Neural cell (in vitro differentiated cells): Measurements from ENCODE around the gene DBN1. TPM values are rescaled to one million over a fixed set of nuclear protein-coding genes. Genes with fewer than 3 reads are reported as not detected.

ENCODE experiments used
- H2AFZ ChIP-seq: fragments of 200-600, 300-800 bp; sonication (generic), shearing (Covaris generic); 2 replicates; pipeline ENCODE4 v1.6.0; 2014; ENCODE audit warnings: low read depth, mild to moderate bottlenecking, antibody characterized with exemption, low read length, moderate library complexity
- H3F3A ChIP-seq: fragments of 200-600 bp; shearing (Covaris generic); 2 replicates; pipeline ENCODE4 v1.6.1; 2016; ENCODE audit warnings: mild to moderate bottlenecking, moderate library complexity, mixed read lengths, antibody characterized with exemption, low read length; ENCODE audit not compliant: insufficient read depth, poor library complexity, severe bottlenecking
- H3K27ac ChIP-seq: fragments of 200-600, 300-800 bp; sonication (generic), shearing (Covaris generic); 2 replicates; pipeline ENCODE4 v1.5.1; 2014; ENCODE audit warnings: mild to moderate bottlenecking, low read length, moderate library complexity
- H3K27me3 ChIP-seq: fragments of 300-800, 200-600 bp; sonication (generic), shearing (Covaris generic); 2 replicates; pipeline ENCODE4 v1.6.0; 2014; ENCODE audit warnings: mild to moderate bottlenecking, low read depth, low read length, moderate library complexity; ENCODE audit not compliant: insufficient read depth
- H3K36me3 ChIP-seq: fragments of 300-800, 200-600 bp; sonication (generic), shearing (Covaris generic); 2 replicates; pipeline ENCODE4 v1.5.1; 2014; ENCODE audit warnings: mild to moderate bottlenecking, antibody characterized with exemption, low read length, moderate library complexity; ENCODE audit not compliant: insufficient read depth
- H3K4me2 ChIP-seq: fragments of 300-800, 200-600 bp; sonication (generic), shearing (Covaris generic); 2 replicates; pipeline ENCODE4 v1.6.0; 2014; ENCODE audit warnings: mild to moderate bottlenecking, low read length
- H3K4me3 ChIP-seq: fragments of 300-800, 200-600 bp; sonication (generic), shearing (Covaris generic); 2 replicates; pipeline ENCODE4 v1.5.1; 2014; ENCODE audit warnings: mild to moderate bottlenecking, low read length, moderate library complexity
- H3K79me2 ChIP-seq: fragments of 200-600 bp; shearing (Covaris generic); replicated peaks from 2 replicates; pipeline ENCODE4 v1.6.0; 2014; ENCODE audit warnings: mild to moderate bottlenecking, low read length, moderate library complexity; ENCODE audit not compliant: insufficient read depth
- H3K9ac ChIP-seq: fragments of 300-800, 200-600 bp; sonication (generic), shearing (Covaris generic); 2 replicates; pipeline ENCODE4 v1.6.1; 2016; ENCODE audit warnings: mild to moderate bottlenecking, low read length, mixed read lengths
- H3K9me2 ChIP-seq: fragments of 200-600 bp; shearing (Covaris generic); 2 replicates; pipeline ENCODE4 v1.6.1; 2016; ENCODE audit warnings: mild to moderate bottlenecking, low read length, mixed read lengths; ENCODE audit not compliant: insufficient read depth
- H3K9me3 ChIP-seq: fragments of 200-600, 300-800 bp; sonication (generic), shearing (Covaris generic); 2 replicates; pipeline ENCODE4 v1.6.1; 2016; ENCODE audit warnings: mild to moderate bottlenecking, mixed run types, low read length, moderate library complexity, mixed read lengths
- H4K20me1 ChIP-seq: fragments of 200-600 bp; shearing (Covaris generic); 2 replicates; pipeline ENCODE4 v1.6.1; 2016; ENCODE audit warnings: mild to moderate bottlenecking, mixed run types; ENCODE audit not compliant: insufficient read depth
- EP300 ChIP-seq: fragments of 450-650 bp; conservative IDR thresholded peaks from 2 replicates; pipeline ENCODE4 v1.6.1; 2014; ENCODE audit warnings: antibody characterized with exemption, mild to moderate bottlenecking, moderate library complexity; ENCODE audit not compliant: poor library complexity, severe bottlenecking
- EZH2 ChIP-seq: fragments of 200-600, 300-800 bp; shearing (Covaris generic), sonication (generic); IDR thresholded peaks from 2 replicates; pipeline ENCODE4 v1.6.1; 2014; ENCODE audit warnings: antibody characterized with exemption, low read length, borderline replicate concordance, mild to moderate bottlenecking; ENCODE audit not compliant: insufficient read depth, poor library complexity, severe bottlenecking
- MXI1 ChIP-seq: fragments of 450-650 bp; conservative IDR thresholded peaks from 2 replicates; pipeline ENCODE4 v1.6.1; 2014; ENCODE audit warnings: antibody characterized with exemption, mild to moderate bottlenecking; ENCODE audit not compliant: poor library complexity, severe bottlenecking
- POLR2AphosphoS5 ChIP-seq: IDR thresholded peaks from 2 replicates; pipeline ENCODE4 v1.6.1; 2012
- RAD21 ChIP-seq: fragments of 450-650 bp; conservative IDR thresholded peaks from 2 replicates; pipeline ENCODE4 v1.6.1; 2014; ENCODE audit warnings: antibody characterized with exemption, mild to moderate bottlenecking, moderate library complexity
- SMC3 ChIP-seq: fragments of 450-650 bp; conservative IDR thresholded peaks from 2 replicates; pipeline ENCODE4 v1.6.1; 2014; ENCODE audit warnings: antibody characterized with exemption, mild to moderate bottlenecking, moderate library complexity; ENCODE audit not compliant: poor library complexity
- TAF1 ChIP-seq: IDR thresholded peaks from 2 replicates; pipeline ENCODE4 v1.6.1; 2012; ENCODE audit warnings: low read depth
- polyA plus RNA-seq: library from polyadenylated mRNA; depleted of rRNA; stranded (reverse); fragments of >200 nt; gene quantifications from 2 replicates; pipeline ENCODE4 v1.2.3, GENCODE V29; 2014
- TF ChIP-seq, protein P1 (sequence below): IDR thresholded peaks from 2 replicates; pipeline ENCODE4 v1.6.1; 2012; ENCODE audit warnings: borderline replicate concordance
- TF ChIP-seq, protein P2 (sequence below): fragments of 450-650 bp; IDR thresholded peaks from 2 replicates; pipeline ENCODE4 v1.5.1; 2014; ENCODE audit warnings: antibody characterized with exemption, mild to moderate bottlenecking, moderate library complexity; ENCODE audit not compliant: poor library complexity, severe bottlenecking

The DBN1 gene
- polyA plus RNA-seq, 1 donor from 2014 or later = 319 TPM

DNA sequence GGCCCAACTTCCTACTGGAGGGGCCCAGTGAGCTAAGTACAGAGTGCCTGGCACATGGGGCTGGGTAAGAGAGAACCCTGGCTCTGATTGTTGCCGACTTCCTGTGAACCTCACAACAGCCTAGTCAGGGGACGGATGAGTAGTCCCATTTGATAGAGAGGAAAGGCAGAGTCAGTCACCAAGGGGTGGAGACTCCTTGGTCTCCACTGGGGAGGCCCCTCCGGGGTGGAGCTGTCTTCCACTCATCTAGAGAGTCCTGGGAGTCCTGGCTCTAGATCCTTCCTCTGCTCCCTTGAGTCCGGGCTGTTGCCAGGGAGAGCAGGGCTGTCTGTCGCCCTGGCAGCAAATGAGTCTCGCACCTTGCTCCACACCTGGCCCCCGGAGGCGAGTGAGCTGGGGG lies 39.0 kb downstream of the DBN1 start:
- Histone ChIP-seq H3F3A (no peaks in the 10 kb centered on the region), H3K27ac (no peak overlapping the region), H2AFZ (no peak overlapping the region), H3K4me3 (no peak overlapping the region), H3K27me3 (no peaks in the 10 kb centered on the region), H3K4me2 (no peak overlapping the region), H3K9me2 (no peaks in the 10 kb centered on the region), H3K9ac (no peak overlapping the region), H3K9me3 (no peaks in the 10 kb centered on the region), H4K20me1 (no peaks in the 10 kb centered on the region), H3K79me2 (no peaks in the 10 kb centered on the region), H3K36me3 (no peaks in the 10 kb centered on the region)
- TF ChIP-seq, protein P1, sequence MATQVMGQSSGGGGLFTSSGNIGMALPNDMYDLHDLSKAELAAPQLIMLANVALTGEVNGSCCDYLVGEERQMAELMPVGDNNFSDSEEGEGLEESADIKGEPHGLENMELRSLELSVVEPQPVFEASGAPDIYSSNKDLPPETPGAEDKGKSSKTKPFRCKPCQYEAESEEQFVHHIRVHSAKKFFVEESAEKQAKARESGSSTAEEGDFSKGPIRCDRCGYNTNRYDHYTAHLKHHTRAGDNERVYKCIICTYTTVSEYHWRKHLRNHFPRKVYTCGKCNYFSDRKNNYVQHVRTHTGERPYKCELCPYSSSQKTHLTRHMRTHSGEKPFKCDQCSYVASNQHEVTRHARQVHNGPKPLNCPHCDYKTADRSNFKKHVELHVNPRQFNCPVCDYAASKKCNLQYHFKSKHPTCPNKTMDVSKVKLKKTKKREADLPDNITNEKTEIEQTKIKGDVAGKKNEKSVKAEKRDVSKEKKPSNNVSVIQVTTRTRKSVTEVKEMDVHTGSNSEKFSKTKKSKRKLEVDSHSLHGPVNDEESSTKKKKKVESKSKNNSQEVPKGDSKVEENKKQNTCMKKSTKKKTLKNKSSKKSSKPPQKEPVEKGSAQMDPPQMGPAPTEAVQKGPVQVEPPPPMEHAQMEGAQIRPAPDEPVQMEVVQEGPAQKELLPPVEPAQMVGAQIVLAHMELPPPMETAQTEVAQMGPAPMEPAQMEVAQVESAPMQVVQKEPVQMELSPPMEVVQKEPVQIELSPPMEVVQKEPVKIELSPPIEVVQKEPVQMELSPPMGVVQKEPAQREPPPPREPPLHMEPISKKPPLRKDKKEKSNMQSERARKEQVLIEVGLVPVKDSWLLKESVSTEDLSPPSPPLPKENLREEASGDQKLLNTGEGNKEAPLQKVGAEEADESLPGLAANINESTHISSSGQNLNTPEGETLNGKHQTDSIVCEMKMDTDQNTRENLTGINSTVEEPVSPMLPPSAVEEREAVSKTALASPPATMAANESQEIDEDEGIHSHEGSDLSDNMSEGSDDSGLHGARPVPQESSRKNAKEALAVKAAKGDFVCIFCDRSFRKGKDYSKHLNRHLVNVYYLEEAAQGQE = no peak
- TF ChIP-seq SMC3 (no peak), RAD21 (no peak), TAF1 (no peak), MXI1 (no peak), POLR2AphosphoS5 (no peak), EP300 (no peak), EZH2 (no peak)
- TF ChIP-seq, protein P2, sequence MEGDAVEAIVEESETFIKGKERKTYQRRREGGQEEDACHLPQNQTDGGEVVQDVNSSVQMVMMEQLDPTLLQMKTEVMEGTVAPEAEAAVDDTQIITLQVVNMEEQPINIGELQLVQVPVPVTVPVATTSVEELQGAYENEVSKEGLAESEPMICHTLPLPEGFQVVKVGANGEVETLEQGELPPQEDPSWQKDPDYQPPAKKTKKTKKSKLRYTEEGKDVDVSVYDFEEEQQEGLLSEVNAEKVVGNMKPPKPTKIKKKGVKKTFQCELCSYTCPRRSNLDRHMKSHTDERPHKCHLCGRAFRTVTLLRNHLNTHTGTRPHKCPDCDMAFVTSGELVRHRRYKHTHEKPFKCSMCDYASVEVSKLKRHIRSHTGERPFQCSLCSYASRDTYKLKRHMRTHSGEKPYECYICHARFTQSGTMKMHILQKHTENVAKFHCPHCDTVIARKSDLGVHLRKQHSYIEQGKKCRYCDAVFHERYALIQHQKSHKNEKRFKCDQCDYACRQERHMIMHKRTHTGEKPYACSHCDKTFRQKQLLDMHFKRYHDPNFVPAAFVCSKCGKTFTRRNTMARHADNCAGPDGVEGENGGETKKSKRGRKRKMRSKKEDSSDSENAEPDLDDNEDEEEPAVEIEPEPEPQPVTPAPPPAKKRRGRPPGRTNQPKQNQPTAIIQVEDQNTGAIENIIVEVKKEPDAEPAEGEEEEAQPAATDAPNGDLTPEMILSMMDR = no peak

DNA sequence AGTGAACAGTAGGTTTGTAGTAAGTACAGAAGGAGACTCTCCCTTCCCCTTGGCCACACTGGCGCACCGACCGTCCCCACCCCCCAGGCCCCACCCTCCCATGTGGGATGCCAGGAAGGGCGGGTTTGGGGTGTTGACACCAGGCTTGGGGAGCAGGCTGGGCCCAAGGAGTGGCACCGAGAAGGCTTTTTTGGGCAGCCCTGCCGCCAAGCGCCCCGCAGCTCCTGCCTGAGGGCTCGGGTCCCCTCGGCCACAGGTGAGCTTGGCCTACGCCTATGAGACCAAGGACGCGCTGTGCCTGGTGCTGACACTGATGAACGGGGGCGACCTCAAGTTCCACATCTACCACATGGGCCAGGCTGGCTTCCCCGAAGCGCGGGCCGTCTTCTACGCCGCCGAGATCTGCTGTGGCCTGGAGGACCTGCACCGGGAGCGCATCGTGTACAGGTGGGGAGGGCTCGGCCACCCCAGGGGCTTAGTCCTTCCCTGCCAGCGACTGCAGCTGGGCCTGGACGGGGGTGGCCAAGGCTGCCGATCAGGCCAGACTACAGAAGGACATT lies 39.7 kb downstream of the DBN1 start:
- H3K27me3 ChIP-seq = no peaks in the 10 kb centered on the region
- H4K20me1 ChIP-seq = no peaks in the 10 kb centered on the region
- H3K36me3 ChIP-seq = no peaks in the 10 kb centered on the region
- H3K27ac ChIP-seq = no peak overlapping the region
- no peak overlapping the region for H3K4me3 ChIP-seq
- no peak overlapping the region for H3K9ac ChIP-seq
- H2AFZ ChIP-seq = no peak overlapping the region
- no peaks in the 10 kb centered on the region for H3K9me2 ChIP-seq
- H3K4me2 ChIP-seq = no peak overlapping the region
- no peak for TF ChIP-seq EZH2
- TF ChIP-seq, protein P2 = no peak
- no peaks in the 10 kb centered on the region for H3K9me3 ChIP-seq
- peaks cover 2% of the 10 kb centered on the region for H3K79me2 ChIP-seq
- no peaks in the 10 kb centered on the region for H3F3A ChIP-seq
